GM23338 (cell line): ENCODE results near the gene TIMM29. TPM values are rescaled to one million over a fixed set of nuclear protein-coding genes. Genes with fewer than 3 reads are reported as not detected.

ENCODE experiments used
- ATAC-seq: fragments of 200-7000 bp; cut with Tn5 transposase; 3 replicates; pipeline ENCODE4 v1.9.1; 2020
- DNase-seq: peaks from one replicate; pipeline ENCODE4 v3.0.0-alpha.2; 2015; ENCODE audit warnings: low spot score
- H2AFZ ChIP-seq: fragments of 200-600 bp; sonication (generic); 2 replicates; pipeline ENCODE4 v1.8.0; 2016; ENCODE audit warnings: antibody characterized with exemption, mild to moderate bottlenecking, moderate library complexity
- H3F3A ChIP-seq: fragments of 200-600 bp; sonication (generic); replicated peaks from 2 replicates; pipeline ENCODE4 v1.8.0; 2017; ENCODE audit warnings: antibody characterized with exemption, mixed run types, low read depth
- H3K27ac ChIP-seq: fragments of 200-600 bp; sonication (generic); 2 replicates; pipeline ENCODE4 v1.6.1; 2016; ENCODE audit warnings: low read depth
- H3K27me3 ChIP-seq: fragments of 200-600 bp; sonication (generic); 2 replicates; pipeline ENCODE4 v1.8.0; 2016; ENCODE audit warnings: mild to moderate bottlenecking, mixed run types, moderate library complexity; ENCODE audit not compliant: insufficient read depth
- H3K36me3 ChIP-seq: fragments of 200-600 bp; sonication (generic); 2 replicates; pipeline ENCODE4 v1.8.0; 2016; ENCODE audit warnings: mild to moderate bottlenecking; ENCODE audit not compliant: insufficient read depth
- H3K4me1 ChIP-seq: fragments of 200-600 bp; sonication (generic); 2 replicates; pipeline ENCODE4 v1.8.0; 2016; ENCODE audit warnings: mild to moderate bottlenecking, moderate library complexity; ENCODE audit not compliant: insufficient read depth
- H3K4me2 ChIP-seq: fragments of 200-600 bp; sonication (generic); 2 replicates; pipeline ENCODE4 v1.7.1; 2017; ENCODE audit warnings: mixed run types
- H3K4me3 ChIP-seq: fragments of 200-600 bp; sonication (generic); 2 replicates; pipeline ENCODE4 v1.6.1; 2016; ENCODE audit warnings: mixed run types
- H3K79me2 ChIP-seq: fragments of 200-600 bp; sonication (generic); replicated peaks from 2 replicates; pipeline ENCODE4 v1.8.0; 2017; ENCODE audit warnings: mild to moderate bottlenecking; ENCODE audit not compliant: insufficient read depth
- H3K9me2 ChIP-seq: fragments of 200-600 bp; sonication (generic); 2 replicates; pipeline ENCODE4 v1.8.0; 2017; ENCODE audit not compliant: insufficient read depth
- H4K20me1 ChIP-seq: fragments of 200-600 bp; sonication (generic); replicated peaks from 2 replicates; pipeline ENCODE4 v1.8.0; 2017; ENCODE audit warnings: mild to moderate bottlenecking; ENCODE audit not compliant: insufficient read depth
- H3K27ac Mint-ChIP-seq: 2 replicates; pipeline ENCODE4 v1.8.0; 2020; ENCODE audit warnings: inconsistent platforms, mild to moderate bottlenecking, moderate library complexity, mixed read lengths
- H3K27me3 Mint-ChIP-seq: 3 replicates; pipeline ENCODE4 v1.8.0; 2022; ENCODE audit warnings: low read depth, mild to moderate bottlenecking, moderate library complexity, mixed read lengths, inconsistent platforms; ENCODE audit not compliant: insufficient read depth, poor library complexity
- H3K36me3 Mint-ChIP-seq: 3 replicates; pipeline ENCODE4 v1.8.0; 2021; ENCODE audit warnings: low read depth, mild to moderate bottlenecking, inconsistent platforms, moderate library complexity, mixed read lengths
- H3K4me1 Mint-ChIP-seq: 3 replicates; pipeline ENCODE4 v1.8.0; 2020; ENCODE audit warnings: mild to moderate bottlenecking, inconsistent platforms, mixed read lengths
- H3K4me3 Mint-ChIP-seq: 3 replicates; pipeline ENCODE4 v1.8.0; 2021; ENCODE audit warnings: moderate library complexity, mild to moderate bottlenecking, inconsistent platforms, mixed read lengths
- H3K9me3 Mint-ChIP-seq: 3 replicates; pipeline ENCODE4 v1.8.0; 2020; ENCODE audit warnings: moderate library complexity, mild to moderate bottlenecking, inconsistent platforms, mixed read lengths
- CREB1 ChIP-seq: fragments of 250-450 bp; sonication (Bioruptor Pico); IDR thresholded peaks from 2 replicates; pipeline ENCODE4 v1.5.0; 2020; ENCODE audit warnings: low read depth, mild to moderate bottlenecking, moderate library complexity
- CTCF ChIP-seq, 2 experiments: fragments of 200-600 bp in 1 of 2; sonication (generic) in 1 of 2; conservative IDR thresholded peaks; 2 replicates each; pipeline versions ENCODE4 v1.5.1 to v1.6.1; 2016 to 2017; ENCODE audit warnings: antibody characterized with exemption in 2 of 2, low read depth in 2 of 2, mild to moderate bottlenecking in 2 of 2, moderate library complexity in 1 of 2
- ETS1 ChIP-seq: IDR thresholded peaks from 2 replicates; pipeline ENCODE4 v1.6.1; 2016; ENCODE audit warnings: antibody characterized with exemption
- EZH2 ChIP-seq: fragments of 200-600 bp; sonication (generic); IDR thresholded peaks from one replicate; pipeline ENCODE4 v1.8.0; 2017; ENCODE audit warnings: antibody characterized with exemption, mild to moderate bottlenecking, low read depth; ENCODE audit not compliant: unreplicated experiment
- EZH2phosphoT487 ChIP-seq: fragments of 200-600 bp; sonication (generic); IDR thresholded peaks from one replicate; pipeline ENCODE4 v1.8.1; 2018; ENCODE audit warnings: antibody characterized with exemption; ENCODE audit not compliant: unreplicated experiment
- JUNB ChIP-seq: IDR thresholded peaks from one replicate; pipeline ENCODE4 v1.6.1; 2016; ENCODE audit warnings: antibody characterized with exemption; ENCODE audit not compliant: unreplicated experiment
- NANOG ChIP-seq: IDR thresholded peaks from 2 replicates; pipeline ENCODE4 v1.6.1; 2016; ENCODE audit warnings: antibody characterized with exemption, borderline replicate concordance
- POLR2AphosphoS5 ChIP-seq: IDR thresholded peaks from 2 replicates; pipeline ENCODE4 v1.6.1; 2016; ENCODE audit warnings: antibody characterized with exemption, low read depth
- REST ChIP-seq: IDR thresholded peaks from one replicate; pipeline ENCODE4 v1.6.1; 2018; ENCODE audit warnings: antibody characterized with exemption; ENCODE audit not compliant: unreplicated experiment
- STAT1 ChIP-seq: IDR thresholded peaks from one replicate; pipeline ENCODE4 v1.6.1; 2016; ENCODE audit warnings: antibody characterized with exemption; ENCODE audit not compliant: unreplicated experiment
- ZNF114 ChIP-seq: fragments of 250-450 bp; sonication (Bioruptor Pico); IDR thresholded peaks from 2 replicates; pipeline ENCODE4 v1.5.0; 2020; ENCODE audit warnings: mild to moderate bottlenecking, moderate library complexity
- ZNF331 ChIP-seq: fragments of 250-450 bp; sonication (Bioruptor Pico); IDR thresholded peaks from 2 replicates; pipeline ENCODE4 v1.5.0; 2020; ENCODE audit warnings: low read depth, mild to moderate bottlenecking, moderate library complexity
- ZNF462 ChIP-seq: fragments of 250-450 bp; sonication (Bioruptor Pico); IDR thresholded peaks from 2 replicates; pipeline ENCODE4 v1.5.0; 2020; ENCODE audit warnings: mild to moderate bottlenecking, moderate library complexity
- polyA plus RNA-seq: library from polyadenylated mRNA; unstranded; fragments of >200 nt; fragmentation: Nextera tagmentation; extraction: Ambion mirVana; gene quantifications from 2 replicates; pipeline ENCODE4 v1.2.1, GENCODE V29; 2016
- total RNA-seq: library from RNA; depleted of rRNA; stranded (reverse); fragments of >200 nt; shearing (Covaris generic); gene quantifications from 2 replicates; pipeline ENCODE4 v1.2.3, GENCODE V29; 2014

Gene TIMM29
- total and polyA plus RNA-seq, 2 experiments from 2014 or later, result 24.1 to 60.7 TPM

GRCh38 chr19:10915130-10916091 is 13.2 kb upstream of the TIMM29 start:
- H3F3A ChIP-seq, result peaks cover 7% of the 10 kb centered on the region; the same call in 1 of the 2 replicates
- H3K4me3 ChIP-seq, result no peak overlapping the region
- H2AFZ ChIP-seq, result no peak overlapping the region
- H4K20me1 ChIP-seq, result no peaks in the 10 kb centered on the region
- DNase-seq, result no peak
- TF ChIP-seq ETS1 (no peak), EZH2 (no peak), STAT1 (no peak), ZNF331 (CRISPR knock-in tag) (no peak), POLR2AphosphoS5 (no peak), NANOG (no peak), REST (no peak), JUNB (no peak), EZH2phosphoT487 (no peak), ZNF114 (no peak), CREB1 (CRISPR knock-in tag) (no peak), CTCF (conservative IDR thresholded peaks at IDR 0.05; ENCODE audit: low read depth in 2 of 2) (no peak), ZNF462 (CRISPR knock-in tag) (no peak)
- Mint-ChIP-seq H3K9me3 (no peaks in the 10 kb centered on the region), H3K4me1 (no peaks in the 10 kb centered on the region; the same call in 2 of the 3 replicates), H3K27me3 (peaks cover 12% of the 10 kb centered on the region), H3K27ac (no peak overlapping the region), H3K4me3 (no peak overlapping the region), H3K36me3 (peaks cover 49% of the 10 kb centered on the region)
- H3K4me2 ChIP-seq, result no peak overlapping the region
- no peaks in the 10 kb centered on the region for H3K9me2 ChIP-seq
- ATAC-seq, result no peak
- H3K27me3 ChIP-seq, result no peaks in the 10 kb centered on the region
- H3K4me1 ChIP-seq, result no peaks in the 10 kb centered on the region
- H3K36me3 ChIP-seq, result no peaks in the 10 kb centered on the region; the same call in 1 of the 2 replicates
- H3K79me2 ChIP-seq, result no peaks in the 10 kb centered on the region
- no peak overlapping the region for H3K27ac ChIP-seq
